Tibial nerve (tissue), 4 donors: ENCODE measurements around the gene GLIPR1L1. TPM values are rescaled to one million over a fixed set of nuclear protein-coding genes. Genes with fewer than 3 reads are reported as not detected.

Experiments used
- DNase-seq, 2 donors: peaks; one replicate each; pipeline ENCODE4 v3.0.0-alpha.2; 2019; ENCODE audit warnings: low spot score in 2 of 2
- H3K27ac ChIP-seq, 4 donors: fragments of 200-600 bp; sonication (generic) in 3 of 4; one replicate each; pipeline ENCODE4 v1.5.1; 2017 to 2019; ENCODE audit warnings: mild to moderate bottlenecking in 1 of 4
- H3K27me3 ChIP-seq, 2 donors: fragments of 200-600 bp; sonication (generic) in 1 of 2; one replicate each; pipeline versions ENCODE4 v1.5.1 to v1.6.0; 2017 to 2019
- H3K36me3 ChIP-seq, 3 donors: fragments of 200-600 bp; sonication (generic); one replicate each; pipeline ENCODE4 v1.5.1; 2018 to 2019
- H3K4me1 ChIP-seq, 4 donors: fragments of 200-600 bp; sonication (generic) in 3 of 4; one replicate each; pipeline ENCODE4 v1.5.1; 2017 to 2019
- H3K4me3 ChIP-seq, 4 donors: fragments of 200-600 bp; sonication (generic) in 3 of 4; one replicate each; pipeline ENCODE4 v1.5.1; 2017 to 2019; ENCODE audit warnings: mild to moderate bottlenecking in 1 of 4, moderate library complexity in 1 of 4
- H3K9me3 ChIP-seq, 4 donors: fragments of 200-600 bp; sonication (generic) in 3 of 4; one replicate each; pipeline ENCODE4 v1.5.1; 2017 to 2019
- EP300 ChIP-seq, 2 donors: sonication (generic); formaldehyde crosslinking; IDR thresholded peaks; one replicate each; pipeline ENCODE4 v1.6.1; 2017; ENCODE audit warnings: antibody characterized with exemption in 2 of 2, mild to moderate bottlenecking in 1 of 2
- POLR2A ChIP-seq, 2 donors: fragments of 450-650 bp; IDR thresholded peaks; one replicate each; pipeline ENCODE4 v1.6.1; 2017; ENCODE audit warnings: antibody characterized with exemption in 2 of 2, mild to moderate bottlenecking in 2 of 2, moderate library complexity in 2 of 2
- WGBS, 2 donors: methylation state at CpG; one replicate each; pipeline ENCODE4 v1.1.5; 2018; 5-methylcytosine and 5-hydroxymethylcytosine counted together
- total RNA-seq, 4 donors: library from RNA; depleted of rRNA; stranded (reverse); fragments of >200 nt; gene quantifications; one replicate each; pipeline ENCODE4 v1.1.0, GENCODE V29; 2016
- TF ChIP-seq, protein P1 (sequence below), 5 experiments: fragments of 200-600 bp in 3 of 5; fragments of 450-650 bp in 2 of 5; sonication (generic) in 3 of 5; IDR thresholded peaks; one replicate each; pipeline ENCODE4 v1.5.1; 2016 to 2019; ENCODE audit warnings: antibody characterized with exemption in 5 of 5, mild to moderate bottlenecking in 3 of 5, moderate library complexity in 2 of 5

GLIPR1L1 gene
- total RNA-seq, 4 donors from 2014 or later, result not detected

GRCh38 chr12:75389706-75390105, 55.2 kb downstream of the GLIPR1L1 start:
- 3 to 14% methylated on average over 1 of the region's 1 CpG for WGBS, 2 donors
- peak overlapping the region in 3 of 4 donors; percentile 36 to 77 (median 66) for H3K4me3 ChIP-seq
- H3K27ac ChIP-seq, result peak overlapping the region; percentile 85 to 93 (median 90)

DNA sequence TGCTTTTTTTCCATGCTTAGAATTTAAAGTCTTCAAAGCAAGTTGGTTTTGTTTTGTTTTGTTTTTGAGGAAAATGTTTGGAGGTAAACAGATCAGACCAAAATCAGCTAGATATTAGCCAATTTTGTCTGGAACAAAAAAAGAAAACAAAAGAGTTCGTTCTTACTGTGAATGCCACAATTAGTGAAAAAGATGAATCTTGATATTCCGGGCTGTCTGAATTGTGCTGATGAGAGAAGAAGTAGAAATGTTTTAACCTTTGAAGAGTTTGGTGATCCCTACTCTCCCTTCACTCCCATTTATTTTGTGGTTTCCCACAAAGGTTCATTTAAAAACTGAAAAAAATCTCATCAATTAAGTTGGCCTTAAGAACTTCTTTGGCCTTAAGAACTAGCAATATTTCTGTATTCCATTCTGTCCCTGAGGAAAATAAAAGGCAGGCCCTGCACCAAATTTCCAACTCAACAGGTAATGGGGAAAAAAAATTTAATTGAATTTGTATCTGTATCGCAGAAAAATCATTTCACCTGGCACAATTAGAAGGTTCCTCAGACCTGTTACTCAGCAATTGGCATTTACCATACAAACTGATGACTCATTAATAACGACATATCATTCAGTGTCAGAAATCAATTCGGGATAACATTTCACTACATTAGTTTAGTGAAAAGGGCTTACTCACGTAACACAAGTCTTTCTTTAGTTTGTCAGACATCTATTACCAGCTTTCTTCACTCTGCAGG, 55.9 kb downstream of the GLIPR1L1 start:
- WGBS, 2 donors, result 15 to 18% methylated on average over 6 of the region's 6 CpGs
- Histone ChIP-seq H3K36me3 (peaks cover 0 to 5% (median 0%) of the 10 kb centered on the region in 3 donors), H3K4me3 (peak overlapping the region; percentile 36 to 77 (median 54)), H3K27ac (peak overlapping the region; percentile 85 to 93 (median 90)), H3K4me1 (peaks cover 0 to 34% (median 13%) of the 10 kb centered on the region in 4 donors), H3K27me3 (no peaks in the 10 kb centered on the region), H3K9me3 (no peaks in the 10 kb centered on the region)
- TF ChIP-seq, protein P1, sequence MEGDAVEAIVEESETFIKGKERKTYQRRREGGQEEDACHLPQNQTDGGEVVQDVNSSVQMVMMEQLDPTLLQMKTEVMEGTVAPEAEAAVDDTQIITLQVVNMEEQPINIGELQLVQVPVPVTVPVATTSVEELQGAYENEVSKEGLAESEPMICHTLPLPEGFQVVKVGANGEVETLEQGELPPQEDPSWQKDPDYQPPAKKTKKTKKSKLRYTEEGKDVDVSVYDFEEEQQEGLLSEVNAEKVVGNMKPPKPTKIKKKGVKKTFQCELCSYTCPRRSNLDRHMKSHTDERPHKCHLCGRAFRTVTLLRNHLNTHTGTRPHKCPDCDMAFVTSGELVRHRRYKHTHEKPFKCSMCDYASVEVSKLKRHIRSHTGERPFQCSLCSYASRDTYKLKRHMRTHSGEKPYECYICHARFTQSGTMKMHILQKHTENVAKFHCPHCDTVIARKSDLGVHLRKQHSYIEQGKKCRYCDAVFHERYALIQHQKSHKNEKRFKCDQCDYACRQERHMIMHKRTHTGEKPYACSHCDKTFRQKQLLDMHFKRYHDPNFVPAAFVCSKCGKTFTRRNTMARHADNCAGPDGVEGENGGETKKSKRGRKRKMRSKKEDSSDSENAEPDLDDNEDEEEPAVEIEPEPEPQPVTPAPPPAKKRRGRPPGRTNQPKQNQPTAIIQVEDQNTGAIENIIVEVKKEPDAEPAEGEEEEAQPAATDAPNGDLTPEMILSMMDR (IDR thresholded peaks at IDR 0.05), result no peak
- no peak for TF ChIP-seq POLR2A (IDR thresholded peaks at IDR 0.05)
- TF ChIP-seq EP300 (IDR thresholded peaks at IDR 0.05), result no peak
- no peak for DNase-seq

More at GRCh38 chr12:75389706-75390105, 55.2 kb downstream of the GLIPR1L1 start:
- no peaks in the 10 kb centered on the region for H3K9me3 ChIP-seq
- DNase-seq, result no peak
- TF ChIP-seq, protein P1 (IDR thresholded peaks at IDR 0.05), result no peak
- TF ChIP-seq POLR2A (IDR thresholded peaks at IDR 0.05) (no peak), EP300 (IDR thresholded peaks at IDR 0.05) (no peak)
- no peaks in the 10 kb centered on the region for H3K27me3 ChIP-seq
- H3K4me1 ChIP-seq, result peaks cover 0 to 34% (median 13%) of the 10 kb centered on the region in 4 donors
- H3K36me3 ChIP-seq, result peaks cover 0 to 9% (median 0%) of the 10 kb centered on the region in 3 donors

DNA sequence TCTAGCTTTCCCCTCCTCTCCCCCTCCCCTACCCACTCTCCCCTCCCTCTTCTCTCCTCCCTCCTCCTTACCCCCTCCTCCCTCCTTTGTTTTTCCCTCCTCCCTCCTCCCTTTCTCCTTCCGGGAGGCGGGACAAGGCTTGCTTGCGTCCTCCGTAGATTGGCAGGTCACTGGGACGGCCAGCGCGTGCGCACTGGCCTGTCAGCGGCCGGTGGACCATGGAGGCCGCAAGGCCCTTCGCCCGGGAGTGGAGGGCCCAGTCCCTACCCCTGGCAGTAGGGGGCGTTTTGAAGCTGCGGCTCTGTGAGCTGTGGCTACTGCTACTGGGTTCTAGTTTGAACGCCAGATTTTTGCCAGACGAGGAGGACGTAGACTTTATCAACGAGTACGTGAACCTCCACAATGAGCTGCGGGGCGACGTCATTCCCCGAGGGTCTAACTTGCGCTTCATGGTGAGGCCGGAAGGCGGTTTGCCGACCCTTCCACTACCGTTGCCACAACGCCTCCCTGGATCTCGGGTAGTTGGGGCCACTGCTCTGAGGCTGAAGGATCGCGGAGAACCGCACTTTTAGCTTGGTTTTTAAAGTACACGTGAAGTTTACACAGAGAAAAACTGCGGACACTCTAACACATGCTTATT, 56.5 kb downstream of the GLIPR1L1 start, which contains the start of gene GLIPR1L2:
Gene GLIPR1L2, plus strand, starts transcription at position 191 of the 640 bp plus-strand sequence. Its CDS starts 28 bp downstream, at position 219.
- H3K27ac ChIP-seq, result peak within 1 kb of the TSS; percentile 85 to 93 (median 90)
- H3K27me3 ChIP-seq, result no peaks in the 10 kb centered on the region
- H3K36me3 ChIP-seq, result peaks cover 0 to 4% (median 0%) of the 10 kb centered on the region in 3 donors
- H3K9me3 ChIP-seq, result no peaks in the 10 kb centered on the region
- TF ChIP-seq, protein P1 (IDR thresholded peaks at IDR 0.05), result peak; percentile 82 to 92 (median 88)
- TF ChIP-seq EP300 (IDR thresholded peaks at IDR 0.05) (peak; percentile 67 to 97), POLR2A (IDR thresholded peaks at IDR 0.05) (peak; percentile 89 to 97)
- 2 to 3% methylated on average over 36 of the region's 36 CpGs for WGBS, 2 donors
- peaks cover 0 to 34% (median 13%) of the 10 kb centered on the region in 4 donors for H3K4me1 ChIP-seq
- H3K4me3 ChIP-seq, result peak within 1 kb of the TSS; percentile 36 to 77 (median 54)
- DNase-seq, result peak; percentile 85 to 89

- Histone ChIP-seq H3K27me3 (no peaks in the 10 kb centered on the region), H3K9me3 (no peaks in the 10 kb centered on the region), H3K27ac (no peak overlapping the region), H3K4me3 (no peak overlapping the region), H3K4me1 (no peaks in the 10 kb centered on the region), H3K36me3 (no peaks in the 10 kb centered on the region)
- WGBS, 2 donors, result 67 to 76% methylated on average over 1 of the region's 1 CpG
- TF ChIP-seq, protein P1 (IDR thresholded peaks at IDR 0.05), result no peak
- no peak for TF ChIP-seq POLR2A (IDR thresholded peaks at IDR 0.05)
- TF ChIP-seq EP300 (IDR thresholded peaks at IDR 0.05), result no peak
- DNase-seq, result no peak
These were observed 69.8 kb downstream of the GLIPR1L1 start for GRCh38 chr12:75404231-75404630.

- H3K9me3 ChIP-seq, result no peaks in the 10 kb centered on the region
These were observed 73.2 kb downstream of the GLIPR1L1 start for GRCh38 chr12:75407683-75408082.

More at GRCh38 chr12:75407683-75408082, 73.2 kb downstream of the GLIPR1L1 start:
- Histone ChIP-seq H3K4me3 (no peak overlapping the region), H3K4me1 (no peaks in the 10 kb centered on the region), H3K27me3 (no peaks in the 10 kb centered on the region), H3K36me3 (no peaks in the 10 kb centered on the region), H3K27ac (no peak overlapping the region)
- no peak for DNase-seq
- TF ChIP-seq, protein P1 (IDR thresholded peaks at IDR 0.05), result no peak
- TF ChIP-seq POLR2A (IDR thresholded peaks at IDR 0.05) (no peak), EP300 (IDR thresholded peaks at IDR 0.05) (no peak)
